ENCODE results near the gene NRXN3. TPM values are rescaled to one million over a fixed set of nuclear protein-coding genes. Genes with fewer than 3 reads are reported as not detected.

Gene NRXN3
- total and polyA plus RNA-seq, 2 donors (not counting 1 experiment from before 2014, with no cell fraction given): not detected

GRCh38 chr14:79044894-79045624 lies 874.9 kb downstream of the NRXN3 start:
- Mint-ChIP-seq H3K27ac (no peak overlapping the region), H3K9me3 (ENCODE audit: insufficient read depth) (peaks cover 5% of the 10 kb centered on the region), H3K4me1 (no peaks in the 10 kb centered on the region), H3K27me3 (no peaks in the 10 kb centered on the region), H3K4me3 (no peak overlapping the region)
- DNase-seq (no peak), ATAC-seq (ENCODE audit: low read depth) (no peak)
- Histone ChIP-seq H3K27ac (ENCODE audit: low read length in 2 of 2) (no peak overlapping the region), H3K9ac (ENCODE audit: low read length) (no peak overlapping the region), H4K20me1 (ENCODE audit: control insufficient read depth, insufficient read depth, low read length, poor library complexity, severe bottlenecking) (no peaks in the 10 kb centered on the region), H3K4me3 (ENCODE audit: control extremely low read depth in 1 of 5, extremely low read depth in 1 of 5, insufficient read depth in 1 of 5, low read depth in 2 of 5, low read length in 4 of 5) (no peak overlapping the region), H3K79me2 (ENCODE audit: control insufficient read depth, insufficient read depth, low read length) (no peaks in the 10 kb centered on the region), H2AFZ (ENCODE audit: insufficient read depth, low read depth, low read length, poor library complexity, severe bottlenecking) (no peak overlapping the region), H3K27me3 (replicated peaks in 1 of 4; ENCODE audit: control extremely low read depth in 1 of 4, control insufficient read depth in 3 of 4, insufficient read depth in 4 of 4, low read length in 3 of 4) (no peaks in the 10 kb centered on the region), H3K36me3 (replicated peaks in 1 of 2; ENCODE audit: control extremely low read depth in 1 of 2, control insufficient read depth in 1 of 2, extremely low read depth in 1 of 2, insufficient read depth in 2 of 2, low read length in 1 of 2) (no peaks in the 10 kb centered on the region), H3K4me2 (replicated peaks; ENCODE audit: low read depth, low read length, poor library complexity, severe bottlenecking) (no peak overlapping the region), H3K9me3 (ENCODE audit: control extremely low read depth in 1 of 3, control insufficient read depth in 2 of 3, insufficient read depth in 1 of 3, low read length in 2 of 3) (peaks cover 0 to 2% (median 0%) of the 10 kb centered on the region in 3 donors), H3K4me1 (ENCODE audit: control insufficient read depth in 2 of 2, insufficient read depth in 2 of 2, low read length in 2 of 2) (no peaks in the 10 kb centered on the region)
- intact Hi-C loops (cut with micrococcal nuclease): no loop called here
- 68% methylated on average over 5 of the region's 8 CpGs for WGBS (ENCODE audit: insufficient coverage)
- CTCF ChIA-PET: no interaction called here
- TF ChIP-seq, protein P1, sequence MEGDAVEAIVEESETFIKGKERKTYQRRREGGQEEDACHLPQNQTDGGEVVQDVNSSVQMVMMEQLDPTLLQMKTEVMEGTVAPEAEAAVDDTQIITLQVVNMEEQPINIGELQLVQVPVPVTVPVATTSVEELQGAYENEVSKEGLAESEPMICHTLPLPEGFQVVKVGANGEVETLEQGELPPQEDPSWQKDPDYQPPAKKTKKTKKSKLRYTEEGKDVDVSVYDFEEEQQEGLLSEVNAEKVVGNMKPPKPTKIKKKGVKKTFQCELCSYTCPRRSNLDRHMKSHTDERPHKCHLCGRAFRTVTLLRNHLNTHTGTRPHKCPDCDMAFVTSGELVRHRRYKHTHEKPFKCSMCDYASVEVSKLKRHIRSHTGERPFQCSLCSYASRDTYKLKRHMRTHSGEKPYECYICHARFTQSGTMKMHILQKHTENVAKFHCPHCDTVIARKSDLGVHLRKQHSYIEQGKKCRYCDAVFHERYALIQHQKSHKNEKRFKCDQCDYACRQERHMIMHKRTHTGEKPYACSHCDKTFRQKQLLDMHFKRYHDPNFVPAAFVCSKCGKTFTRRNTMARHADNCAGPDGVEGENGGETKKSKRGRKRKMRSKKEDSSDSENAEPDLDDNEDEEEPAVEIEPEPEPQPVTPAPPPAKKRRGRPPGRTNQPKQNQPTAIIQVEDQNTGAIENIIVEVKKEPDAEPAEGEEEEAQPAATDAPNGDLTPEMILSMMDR (IDR thresholded peaks at IDR 0.05): no peak
- no peak for TF ChIP-seq EZH2 (IDR thresholded peaks at IDR 0.05; ENCODE audit: borderline replicate concordance, insufficient read depth, low read depth, low read length, poor library complexity, severe bottlenecking)
- POLR2A ChIA-PET: no interaction called here
